ENCODE results near the gene EDARADD. TPM values are rescaled to one million over a fixed set of nuclear protein-coding genes. Genes with fewer than 3 reads are reported as not detected.

Gene EDARADD
- total RNA-seq, 1 experiment from 2014 or later, result 35.4 TPM

- POLR2A ChIA-PET, result no interaction called here
- no peak overlapping the region for H3K4me3 ChIP-seq (ENCODE audit: low read depth in 2 of 2, low read length in 2 of 2)
- H3K36me3 ChIP-seq (ENCODE audit: control insufficient read depth, insufficient read depth, low read length), result no peaks in the 10 kb centered on the region
- ATAC-seq (no peak; the same call in 1 of the 2 replicates), DNase-seq (ENCODE audit: low read depth, low spot score) (no peak)
- no peaks in the 10 kb centered on the region for H3K27me3 ChIP-seq (ENCODE audit: control insufficient read depth, insufficient read depth, low read length)
- TF ChIP-seq TCF7L2 (IDR thresholded peaks at IDR 0.05; ENCODE audit: low read depth, low read length) (no peak), REST (IDR thresholded peaks at IDR 0.05; ENCODE audit: insufficient read depth in 1 of 2, low read depth in 2 of 2, low read length in 1 of 2) (no peak), POLR2AphosphoS5 (IDR thresholded peaks at IDR 0.05; ENCODE audit: low read depth, low read length) (no peak), SIN3A (IDR thresholded peaks at IDR 0.05; ENCODE audit: borderline replicate concordance, insufficient read depth, low read depth, low read length) (no peak)
- TF ChIP-seq, protein P1, sequence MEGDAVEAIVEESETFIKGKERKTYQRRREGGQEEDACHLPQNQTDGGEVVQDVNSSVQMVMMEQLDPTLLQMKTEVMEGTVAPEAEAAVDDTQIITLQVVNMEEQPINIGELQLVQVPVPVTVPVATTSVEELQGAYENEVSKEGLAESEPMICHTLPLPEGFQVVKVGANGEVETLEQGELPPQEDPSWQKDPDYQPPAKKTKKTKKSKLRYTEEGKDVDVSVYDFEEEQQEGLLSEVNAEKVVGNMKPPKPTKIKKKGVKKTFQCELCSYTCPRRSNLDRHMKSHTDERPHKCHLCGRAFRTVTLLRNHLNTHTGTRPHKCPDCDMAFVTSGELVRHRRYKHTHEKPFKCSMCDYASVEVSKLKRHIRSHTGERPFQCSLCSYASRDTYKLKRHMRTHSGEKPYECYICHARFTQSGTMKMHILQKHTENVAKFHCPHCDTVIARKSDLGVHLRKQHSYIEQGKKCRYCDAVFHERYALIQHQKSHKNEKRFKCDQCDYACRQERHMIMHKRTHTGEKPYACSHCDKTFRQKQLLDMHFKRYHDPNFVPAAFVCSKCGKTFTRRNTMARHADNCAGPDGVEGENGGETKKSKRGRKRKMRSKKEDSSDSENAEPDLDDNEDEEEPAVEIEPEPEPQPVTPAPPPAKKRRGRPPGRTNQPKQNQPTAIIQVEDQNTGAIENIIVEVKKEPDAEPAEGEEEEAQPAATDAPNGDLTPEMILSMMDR (IDR thresholded peaks at IDR 0.05), result no peak
- in situ Hi-C loops (cut with HindIII; ENCODE audit: low pct_unique_long_range_greater_than_20kb, low sequenced_read_pairs), result no loop called here
- H3K9me3 ChIP-seq (ENCODE audit: control insufficient read depth, insufficient read depth, low read depth, low read length), result no peaks in the 10 kb centered on the region
- no TSS peak for BruUV-seq (replicated peaks)
- CTCF ChIA-PET, result no interaction called here
- intact Hi-C loops (cut with micrococcal nuclease; ENCODE audit: unreplicated experiment), result no loop called here
- H3K27ac ChIP-seq (ENCODE audit: low read length), result peak overlapping the region; percentile 60; the same call in 1 of the 2 replicates
- H3K4me1 ChIP-seq (ENCODE audit: control insufficient read depth, insufficient read depth, low read length), result peaks cover 13% of the 10 kb centered on the region; the same call in 1 of the 2 replicates
These were observed 39.5 kb upstream of the EDARADD start for GRCh38 chr1:236354330-236355147.

DNA sequence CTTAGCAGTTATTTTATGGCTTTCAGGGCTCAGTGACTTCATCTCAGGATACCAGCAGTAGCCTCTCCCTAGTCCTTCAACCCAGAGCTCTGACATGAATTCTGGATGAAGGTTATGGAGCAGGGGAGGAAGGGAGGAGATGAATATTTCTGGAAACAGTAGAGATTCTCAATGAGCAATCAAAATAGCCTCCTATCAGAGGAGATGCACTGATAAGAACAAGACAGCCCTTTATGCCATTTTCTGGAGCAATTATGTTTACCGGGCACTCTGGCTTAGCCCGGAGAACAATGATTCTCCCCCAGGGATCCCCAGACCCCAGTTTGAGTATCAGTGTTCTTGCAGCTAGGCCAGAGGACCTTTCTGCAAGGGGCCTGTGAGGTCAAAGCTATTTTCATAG, 37.9 kb upstream of the EDARADD start:
- TF ChIP-seq POLR2AphosphoS5 (IDR thresholded peaks at IDR 0.05; ENCODE audit: low read depth, low read length) (no peak), REST (IDR thresholded peaks at IDR 0.05; ENCODE audit: insufficient read depth in 1 of 2, low read depth in 2 of 2, low read length in 1 of 2) (no peak), SIN3A (IDR thresholded peaks at IDR 0.05; ENCODE audit: borderline replicate concordance, insufficient read depth, low read depth, low read length) (no peak), TCF7L2 (IDR thresholded peaks at IDR 0.05; ENCODE audit: low read depth, low read length) (no peak)
- TF ChIP-seq, protein P1 (IDR thresholded peaks at IDR 0.05), result no peak
- Histone ChIP-seq H3K27me3 (ENCODE audit: control insufficient read depth, insufficient read depth, low read length) (no peaks in the 10 kb centered on the region), H3K9me3 (ENCODE audit: control insufficient read depth, insufficient read depth, low read depth, low read length) (no peaks in the 10 kb centered on the region), H3K27ac (ENCODE audit: low read length) (no peak overlapping the region; the same call in 1 of the 2 replicates), H3K36me3 (ENCODE audit: control insufficient read depth, insufficient read depth, low read length) (no peaks in the 10 kb centered on the region), H3K4me1 (ENCODE audit: control insufficient read depth, insufficient read depth, low read length) (peaks cover 13% of the 10 kb centered on the region; the same call in 1 of the 2 replicates), H3K4me3 (ENCODE audit: low read depth in 2 of 2, low read length in 2 of 2) (no peak overlapping the region)
- POLR2A ChIA-PET, result no interaction called here
- intact Hi-C loops (cut with micrococcal nuclease; ENCODE audit: unreplicated experiment), result no loop called here
- DNase-seq (ENCODE audit: low read depth, low spot score) (no peak), ATAC-seq (no peak)
- in situ Hi-C loops (cut with HindIII; ENCODE audit: low pct_unique_long_range_greater_than_20kb, low sequenced_read_pairs), result no loop called here
- no TSS peak for BruUV-seq (replicated peaks)
- CTCF ChIA-PET, result no interaction called here
